ENCODE data around the gene COA8.

- TF ChIP-seq CTCF (IDR thresholded peaks at IDR 0.05) = no peak
- TF ChIP-seq POLR2A (IDR thresholded peaks at IDR 0.05) = no peak
Observed at GRCh38 chr14:103536693-103537092, 26.1 kb upstream of the COA8 start.

All from heart left ventricle (tissue), 13 donors.